PC-3 (cell line): ENCODE measurements around the gene LGI4. TPM values are rescaled to one million over a fixed set of nuclear protein-coding genes. Genes with fewer than 3 reads are reported as not detected.
A peak's percentile ranks its signal among the peaks of the same experiment; 100 is the strongest.

ENCODE experiments used
- ATAC-seq: fragments of 200-7000 bp; cut with Tn5 transposase; 2 replicates; pipeline ENCODE4 v1.9.1; 2020; ENCODE audit warnings: mild to moderate bottlenecking, moderate library complexity
- BruUV-seq: library from RNA; stranded (reverse); fragments of 400-500 nt; replicated peaks from 2 replicates; lab custom pipeline; 2021; lab: Mats Ljungman, UMichigan
- CTCF ChIA-PET: fragments of 300-600 bp; sonication (Branson Sonifier 250); formaldehyde crosslinking; loops from one replicate; lab custom pipeline; 2022; ENCODE audit warnings: antibody characterized with exemption; lab: Charles Lee
- POLR2A ChIA-PET: fragments of 300-600 bp; sonication (Branson Sonifier 250); formaldehyde crosslinking; loops from one replicate; lab custom pipeline; 2022; ENCODE audit warnings: antibody characterized with exemption; ENCODE audit not compliant: unreplicated experiment; lab: Charles Lee
- DNase-seq: peaks from one replicate; pipeline ENCODE4 v3.0.0-alpha.2; 2015
- H2AFZ ChIP-seq: fragments of 300-600 bp; sonication (generic); 2 replicates; pipeline ENCODE4 v1.6.0; 2016; ENCODE audit warnings: antibody characterized with exemption, low read length
- H3F3A ChIP-seq: fragments of 300-600 bp; sonication (generic); one replicate; pipeline ENCODE4 v1.6.0; 2017; ENCODE audit warnings: antibody characterized with exemption, low read length, control low read depth, mild to moderate bottlenecking; ENCODE audit not compliant: unreplicated experiment
- H3K27ac ChIP-seq: fragments of 300-600 bp; sonication (generic); 2 replicates; pipeline ENCODE4 v1.5.1; 2016; ENCODE audit warnings: mild to moderate bottlenecking, low read length
- H3K27me3 ChIP-seq: fragments of 300-600 bp; sonication (generic); 2 replicates; pipeline ENCODE4 v1.6.1; 2016; ENCODE audit warnings: low read length, mixed read lengths
- H3K36me3 ChIP-seq: fragments of 300-600 bp; sonication (generic); 2 replicates; pipeline ENCODE4 v1.6.1; 2016; ENCODE audit warnings: low read depth, mixed run types, low read length, mixed read lengths
- H3K4me1 ChIP-seq: fragments of 300-600 bp; sonication (generic); 2 replicates; pipeline ENCODE4 v1.5.1; 2016; ENCODE audit warnings: low read length; ENCODE audit not compliant: insufficient read depth
- H3K4me2 ChIP-seq: fragments of 300-600 bp; sonication (generic); 2 replicates; pipeline ENCODE4 v1.6.0; 2016; ENCODE audit warnings: low read length
- H3K4me3 ChIP-seq: fragments of 300-600 bp; sonication (generic); 2 replicates; pipeline ENCODE4 v1.5.1; 2016; ENCODE audit warnings: mild to moderate bottlenecking, low read length, mixed read lengths
- H3K79me2 ChIP-seq: fragments of 300-600 bp; sonication (generic); 2 replicates; pipeline ENCODE4 v1.6.1; 2017; ENCODE audit warnings: low read length, mixed read lengths
- H3K9ac ChIP-seq: fragments of 300-600 bp; sonication (generic); 2 replicates; pipeline ENCODE4 v1.6.0; 2016; ENCODE audit warnings: mild to moderate bottlenecking, low read length
- H3K9me2 ChIP-seq: fragments of 300-600 bp; sonication (generic); replicated peaks from 2 replicates; pipeline ENCODE4 v1.6.1; 2016; ENCODE audit warnings: mixed run types, low read length, mixed read lengths
- H3K9me3 ChIP-seq: fragments of 300-600 bp; sonication (generic); 2 replicates; pipeline ENCODE4 v1.6.1; 2016; ENCODE audit warnings: low read length, mixed read lengths
- H4K20me1 ChIP-seq: fragments of 300-600 bp; sonication (generic); 2 replicates; pipeline ENCODE4 v1.6.1; 2016; ENCODE audit warnings: low read length, mixed read lengths
- CTCF ChIP-seq: fragments of 300-600 bp; sonication (generic); conservative IDR thresholded peaks from 2 replicates; pipeline ENCODE4 v1.5.1; 2017; ENCODE audit warnings: antibody characterized with exemption, low read depth, mild to moderate bottlenecking, low read length
- EZH2 ChIP-seq: fragments of 300-600 bp; sonication (generic); IDR thresholded peaks from one replicate; pipeline ENCODE4 v1.6.1; 2017; ENCODE audit warnings: antibody characterized with exemption, mild to moderate bottlenecking, low read length; ENCODE audit not compliant: unreplicated experiment
- EZH2phosphoT487 ChIP-seq: fragments of 300-600 bp; sonication (generic); IDR thresholded peaks from 2 replicates; pipeline ENCODE4 v1.6.1; 2018; ENCODE audit warnings: mild to moderate bottlenecking, antibody characterized with exemption, low read length, borderline replicate concordance
- intact Hi-C: fragments of 100-400 bp; cut with micrococcal nuclease; formaldehyde crosslinking; loops from 2 replicates; pipeline ENCODE4 v1.9.0; 2023
- total RNA-seq: library from RNA; depleted of rRNA; stranded (reverse); fragments of >200 nt; gene quantifications from 2 replicates; pipeline ENCODE4 v1.2.3, GENCODE V29; 2014

The LGI4 gene
- total RNA-seq, 1 experiment from 2014 or later = 0.22 TPM

GRCh38 chr19:35135389-35135909 lies 590 bp upstream of the LGI4 start:
- Histone ChIP-seq H3K79me2 (no peaks in the 10 kb centered on the region), H3K4me2 (no peak overlapping the region), H3K4me3 (no peak overlapping the region), H3K27ac (no peak overlapping the region), H3F3A (no peaks in the 10 kb centered on the region), H3K9ac (no peak overlapping the region), H3K27me3 (no peaks in the 10 kb centered on the region), H3K9me2 (no peaks in the 10 kb centered on the region), H4K20me1 (no peaks in the 10 kb centered on the region), H2AFZ (no peak overlapping the region), H3K4me1 (no peaks in the 10 kb centered on the region), H3K9me3 (no peaks in the 10 kb centered on the region), H3K36me3 (no peaks in the 10 kb centered on the region)
- CTCF ChIA-PET = interaction anchor here (0.8 kb wide), 1 partner anchor 91 kb away, joined by 3 read pairs; no protein-coding TSS in a partner anchor
- BruUV-seq = no TSS peak
- intact Hi-C loops = loop anchor here (1.0 kb wide), 1 partner anchor 21 kb away; no protein-coding TSS in a partner anchor
- TF ChIP-seq CTCF (peak; percentile 77), EZH2phosphoT487 (no peak), EZH2 (no peak)
- POLR2A ChIA-PET = no interaction called here
- ATAC-seq (peak; percentile 89), DNase-seq (peak; percentile 62)

DNA sequence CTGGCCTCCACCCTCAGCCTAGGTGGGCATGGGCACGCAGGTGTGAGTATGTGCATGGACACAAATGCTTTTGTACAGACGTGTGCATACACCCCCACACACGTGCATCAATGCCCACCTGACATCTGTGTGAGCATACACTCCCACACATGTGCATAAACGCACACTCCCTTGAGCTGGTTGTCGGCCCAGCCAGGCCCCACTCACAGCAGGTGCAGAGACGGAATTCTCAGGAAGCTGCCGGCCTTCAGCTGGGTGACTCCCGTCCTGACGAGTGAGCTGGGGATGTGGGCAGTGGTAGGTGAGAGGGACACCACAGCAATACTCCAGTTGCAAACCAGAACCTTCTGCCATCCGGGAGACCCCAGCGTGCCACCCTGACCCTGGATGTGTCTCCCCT lies 1.0 kb downstream of the LGI4 start:
- TF ChIP-seq EZH2phosphoT487 (no peak), CTCF (no peak), EZH2 (no peak)
- H3K36me3 ChIP-seq = no peaks in the 10 kb centered on the region
- ChIA-PET POLR2A (no interaction called here), CTCF (no interaction called here)
- no peak overlapping the region for H3K4me3 ChIP-seq
- BruUV-seq = no TSS peak
- no peak overlapping the region for H3K9ac ChIP-seq
- H3K9me2 ChIP-seq = no peaks in the 10 kb centered on the region
- H3K79me2 ChIP-seq = no peaks in the 10 kb centered on the region
- H3F3A ChIP-seq = no peaks in the 10 kb centered on the region
- no peak overlapping the region for H3K27ac ChIP-seq
- H3K4me2 ChIP-seq = no peak overlapping the region
- ATAC-seq = no peak
- DNase-seq = no peak
- intact Hi-C loops = no loop called here
- H4K20me1 ChIP-seq = no peaks in the 10 kb centered on the region
- no peaks in the 10 kb centered on the region for H3K4me1 ChIP-seq
- H3K9me3 ChIP-seq = no peaks in the 10 kb centered on the region
- H3K27me3 ChIP-seq = no peaks in the 10 kb centered on the region
- no peak overlapping the region for H2AFZ ChIP-seq

GRCh38 chr19:35132254-35132653 lies 2.6 kb downstream of the LGI4 start:
- Histone ChIP-seq H3K4me1 (no peaks in the 10 kb centered on the region), H3K4me2 (no peak overlapping the region), H3K27me3 (no peaks in the 10 kb centered on the region), H3K79me2 (no peaks in the 10 kb centered on the region), H3K36me3 (no peaks in the 10 kb centered on the region), H4K20me1 (no peaks in the 10 kb centered on the region), H3F3A (no peaks in the 10 kb centered on the region), H2AFZ (no peak overlapping the region), H3K9ac (no peak overlapping the region), H3K9me2 (no peaks in the 10 kb centered on the region), H3K27ac (no peak overlapping the region), H3K4me3 (no peak overlapping the region), H3K9me3 (no peaks in the 10 kb centered on the region)
- no TSS peak for BruUV-seq
- TF ChIP-seq EZH2phosphoT487 (no peak), CTCF (no peak), EZH2 (no peak)
- ChIA-PET POLR2A (no interaction called here), CTCF (no interaction called here)
- no peak for DNase-seq
- no peak for ATAC-seq
- intact Hi-C loops = no loop called here
